Parathyroid adenoma (tissue), 2 donors: ENCODE data around the gene C19orf44.
"Not testable (repeated sequence)": the region's sequence is repeated elsewhere in the genome, so short reads cannot be mapped to it uniquely, and the experiment has no call there.

Experiments
- H2AFZ ChIP-seq: fragments of 300-600 bp; sonication (generic); one replicate; pipeline ENCODE4 v1.7.0; 2017; ENCODE audit warnings: antibody characterized with exemption, mild to moderate bottlenecking
- H3K27ac ChIP-seq: fragments of 300-600 bp; sonication (generic); one replicate; pipeline ENCODE4 v1.7.0; 2017
- H3K27me3 ChIP-seq: fragments of 300-600 bp; sonication (generic); one replicate; pipeline ENCODE4 v1.7.0; 2017; ENCODE audit warnings: low read length; ENCODE audit not compliant: control insufficient read depth, insufficient read depth
- H3K36me3 ChIP-seq: fragments of 300-600 bp; sonication (generic); one replicate; pipeline ENCODE4 v1.7.0; 2017; ENCODE audit warnings: low read length; ENCODE audit not compliant: control insufficient read depth, insufficient read depth
- H3K4me1 ChIP-seq: fragments of 300-600 bp; sonication (generic); one replicate; pipeline ENCODE4 v1.7.0; 2017; ENCODE audit warnings: control low read depth
- H3K4me2 ChIP-seq: fragments of 300-600 bp; sonication (generic); one replicate; pipeline ENCODE4 v1.7.0; 2017; ENCODE audit warnings: low read length
- H3K4me3 ChIP-seq: fragments of 300-600 bp; sonication (generic); one replicate; pipeline ENCODE4 v1.7.0; 2017; ENCODE audit warnings: low read depth, low read length
- H3K79me2 ChIP-seq: fragments of 300-600 bp; sonication (generic); one replicate; pipeline ENCODE4 v1.7.0; 2017; ENCODE audit warnings: control low read depth
- H3K9ac ChIP-seq: fragments of 300-600 bp; sonication (generic); one replicate; pipeline ENCODE4 v1.7.0; 2017; ENCODE audit warnings: mild to moderate bottlenecking
- H3K9me3 ChIP-seq: fragments of 300-600 bp; sonication (generic); one replicate; pipeline ENCODE4 v1.7.0; 2017; ENCODE audit warnings: low read length; ENCODE audit not compliant: control insufficient read depth
- TF ChIP-seq, protein P1 (sequence below): fragments of 300-600 bp; sonication (generic); IDR thresholded peaks from one replicate; pipeline ENCODE4 v1.7.0; 2017; ENCODE audit warnings: antibody characterized with exemption, mild to moderate bottlenecking
- donor health status: primary hyperparathyroidism.

C19orf44 gene

GRCh38 chr19:16496613-16496983, 404 bp downstream of the C19orf44 start:
- H2AFZ ChIP-seq: peak overlapping the region; percentile 98
- TF ChIP-seq, protein P1, sequence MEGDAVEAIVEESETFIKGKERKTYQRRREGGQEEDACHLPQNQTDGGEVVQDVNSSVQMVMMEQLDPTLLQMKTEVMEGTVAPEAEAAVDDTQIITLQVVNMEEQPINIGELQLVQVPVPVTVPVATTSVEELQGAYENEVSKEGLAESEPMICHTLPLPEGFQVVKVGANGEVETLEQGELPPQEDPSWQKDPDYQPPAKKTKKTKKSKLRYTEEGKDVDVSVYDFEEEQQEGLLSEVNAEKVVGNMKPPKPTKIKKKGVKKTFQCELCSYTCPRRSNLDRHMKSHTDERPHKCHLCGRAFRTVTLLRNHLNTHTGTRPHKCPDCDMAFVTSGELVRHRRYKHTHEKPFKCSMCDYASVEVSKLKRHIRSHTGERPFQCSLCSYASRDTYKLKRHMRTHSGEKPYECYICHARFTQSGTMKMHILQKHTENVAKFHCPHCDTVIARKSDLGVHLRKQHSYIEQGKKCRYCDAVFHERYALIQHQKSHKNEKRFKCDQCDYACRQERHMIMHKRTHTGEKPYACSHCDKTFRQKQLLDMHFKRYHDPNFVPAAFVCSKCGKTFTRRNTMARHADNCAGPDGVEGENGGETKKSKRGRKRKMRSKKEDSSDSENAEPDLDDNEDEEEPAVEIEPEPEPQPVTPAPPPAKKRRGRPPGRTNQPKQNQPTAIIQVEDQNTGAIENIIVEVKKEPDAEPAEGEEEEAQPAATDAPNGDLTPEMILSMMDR: no peak
- H3K27ac ChIP-seq: peak overlapping the region; percentile 36

DNA sequence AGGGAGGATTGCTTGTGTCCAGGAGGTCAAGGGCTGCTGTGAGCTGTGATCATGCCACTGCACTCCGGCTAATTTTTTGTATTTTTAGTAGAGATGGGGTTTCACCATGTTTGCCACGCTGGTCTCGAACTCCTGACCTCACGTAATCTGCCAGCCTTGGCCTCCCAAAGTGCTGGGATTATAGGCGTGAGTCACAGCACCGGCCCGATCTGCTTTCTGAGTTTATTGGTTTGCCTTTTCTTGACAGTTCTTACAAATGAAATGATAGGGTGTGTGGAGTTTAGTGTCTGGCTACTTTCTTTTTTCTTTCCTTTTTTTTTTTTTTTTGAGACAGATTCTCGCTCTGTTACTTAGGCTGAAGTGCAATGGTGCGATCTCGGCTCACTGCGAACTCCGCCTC, 848 bp downstream of the C19orf44 start:
- H3K79me2 ChIP-seq: peaks cover 7% of the 10 kb centered on the region
- H3K9me3 ChIP-seq: no peaks in the 10 kb centered on the region
- peak overlapping the region; percentile 79 for H3K4me2 ChIP-seq
- H3K4me3 ChIP-seq: peak overlapping the region; percentile 82
- H2AFZ ChIP-seq: peak overlapping the region; percentile 98
- H3K27me3 ChIP-seq: no peaks in the 10 kb centered on the region
- no peak overlapping the region for H3K27ac ChIP-seq
- H3K9ac ChIP-seq: no peak overlapping the region
- H3K36me3 ChIP-seq: no peaks in the 10 kb centered on the region
- TF ChIP-seq, protein P1: no peak
- H3K4me1 ChIP-seq: peaks cover 3% of the 10 kb centered on the region

More at GRCh38 chr19:16496613-16496983, 404 bp downstream of the C19orf44 start:
- H3K9me3 ChIP-seq: no peaks in the 10 kb centered on the region
- H3K27me3 ChIP-seq: no peaks in the 10 kb centered on the region
- H3K4me3 ChIP-seq: peak overlapping the region; percentile 82
- H3K9ac ChIP-seq: no peak overlapping the region
- peaks cover 7% of the 10 kb centered on the region for H3K79me2 ChIP-seq
- peaks cover 3% of the 10 kb centered on the region for H3K4me1 ChIP-seq
- no peaks in the 10 kb centered on the region for H3K36me3 ChIP-seq
- peak overlapping the region; percentile 79 for H3K4me2 ChIP-seq

- Histone ChIP-seq H3K4me2 (no peak overlapping the region), H3K27me3 (no peaks in the 10 kb centered on the region), H3K9me3 (no peaks in the 10 kb centered on the region), H3K4me1 (peaks cover 3% of the 10 kb centered on the region), H2AFZ (no peak overlapping the region), H3K4me3 (no peak overlapping the region), H3K79me2 (peaks cover 7% of the 10 kb centered on the region), H3K36me3 (no peaks in the 10 kb centered on the region), H3K27ac (no peak overlapping the region), H3K9ac (no peak overlapping the region)
- TF ChIP-seq, protein P1: no peak
These were observed 1.6 kb downstream of the C19orf44 start for GRCh38 chr19:16497837-16498236.

GRCh38 chr19:16504271-16504670, 8.1 kb downstream of the C19orf44 start:
- Histone ChIP-seq H3K79me2 (peaks cover 6% of the 10 kb centered on the region), H2AFZ (no peak overlapping the region)

GRCh38 chr19:16506161-16506560, 10.0 kb downstream of the C19orf44 start:
- H2AFZ ChIP-seq, H3K4me1 ChIP-seq, H3K27me3 ChIP-seq, H3K36me3 ChIP-seq, H3K9ac ChIP-seq, H3K4me3 ChIP-seq, H3K27ac ChIP-seq, H3K4me2 ChIP-seq, H3K9me3 ChIP-seq: not testable (repeated sequence)
- H3K79me2 ChIP-seq: peaks cover 13% of the 10 kb centered on the region

More at GRCh38 chr19:16504271-16504670, 8.1 kb downstream of the C19orf44 start:
- Histone ChIP-seq H3K4me3 (no peak overlapping the region), H3K9ac (no peak overlapping the region), H3K9me3 (no peaks in the 10 kb centered on the region), H3K4me1 (no peaks in the 10 kb centered on the region), H3K27me3 (no peaks in the 10 kb centered on the region), H3K27ac (no peak overlapping the region), H3K36me3 (no peaks in the 10 kb centered on the region), H3K4me2 (no peak overlapping the region)
- TF ChIP-seq, protein P1: no peak
